ENCODE results near the gene ALK.

- TF ChIP-seq CTCF (conservative IDR thresholded peaks at IDR 0.05 in 1 of 2, IDR thresholded peaks at IDR 0.05 in 1 of 2; ENCODE audit: low read depth in 1 of 2, low read length in 2 of 2) (no peak), EZH2 (IDR thresholded peaks at IDR 0.05; ENCODE audit: low read length, missing control alignments) (no peak)
Measured at GRCh38 chr2:29482867-29483266, 438.5 kb downstream of the ALK start.
